ENCODE data around the gene MEGF9.

The MEGF9 gene

DNA sequence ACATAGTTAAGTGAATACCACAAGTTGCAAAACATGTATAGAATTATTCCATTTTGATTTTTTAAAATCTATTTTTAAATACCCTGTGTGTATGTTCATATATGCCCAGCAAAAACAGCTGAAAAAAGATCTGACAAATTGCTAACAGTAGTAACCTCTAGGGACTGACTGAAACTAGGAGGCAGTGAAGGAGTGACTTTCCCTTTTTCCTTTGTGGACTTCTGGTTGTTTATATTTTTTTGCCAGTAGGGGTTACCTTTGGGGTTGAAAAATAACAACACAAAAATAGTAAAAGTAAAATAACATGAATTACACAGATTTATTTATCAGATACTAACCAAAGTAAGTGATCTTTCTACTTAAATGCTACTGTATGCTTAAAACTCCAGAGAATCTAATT lies 2.9 kb downstream of the MEGF9 start:
- H3K27me3 ChIP-seq (ENCODE audit: insufficient read depth, poor library complexity, severe bottlenecking), result no peaks in the 10 kb centered on the region
- H3K4me3 ChIP-seq (replicated peaks; ENCODE audit: insufficient read depth, low read length), result peak overlapping the region; percentile 98
- H3K27ac ChIP-seq (replicated peaks), result peak overlapping the region; percentile 68
- no peak for DNase-seq (ENCODE audit: low read depth in 1 of 2, low spot score in 1 of 2)
- no peak for TF ChIP-seq POLR2AphosphoS5 (IDR thresholded peaks at IDR 0.05; ENCODE audit: low read depth)
- no peak for TF ChIP-seq GABPA (IDR thresholded peaks at IDR 0.05; ENCODE audit: low read depth)
- TF ChIP-seq SPI1 (IDR thresholded peaks at IDR 0.05; ENCODE audit: borderline replicate concordance, low read depth), result no peak
- TF ChIP-seq, protein P1, sequence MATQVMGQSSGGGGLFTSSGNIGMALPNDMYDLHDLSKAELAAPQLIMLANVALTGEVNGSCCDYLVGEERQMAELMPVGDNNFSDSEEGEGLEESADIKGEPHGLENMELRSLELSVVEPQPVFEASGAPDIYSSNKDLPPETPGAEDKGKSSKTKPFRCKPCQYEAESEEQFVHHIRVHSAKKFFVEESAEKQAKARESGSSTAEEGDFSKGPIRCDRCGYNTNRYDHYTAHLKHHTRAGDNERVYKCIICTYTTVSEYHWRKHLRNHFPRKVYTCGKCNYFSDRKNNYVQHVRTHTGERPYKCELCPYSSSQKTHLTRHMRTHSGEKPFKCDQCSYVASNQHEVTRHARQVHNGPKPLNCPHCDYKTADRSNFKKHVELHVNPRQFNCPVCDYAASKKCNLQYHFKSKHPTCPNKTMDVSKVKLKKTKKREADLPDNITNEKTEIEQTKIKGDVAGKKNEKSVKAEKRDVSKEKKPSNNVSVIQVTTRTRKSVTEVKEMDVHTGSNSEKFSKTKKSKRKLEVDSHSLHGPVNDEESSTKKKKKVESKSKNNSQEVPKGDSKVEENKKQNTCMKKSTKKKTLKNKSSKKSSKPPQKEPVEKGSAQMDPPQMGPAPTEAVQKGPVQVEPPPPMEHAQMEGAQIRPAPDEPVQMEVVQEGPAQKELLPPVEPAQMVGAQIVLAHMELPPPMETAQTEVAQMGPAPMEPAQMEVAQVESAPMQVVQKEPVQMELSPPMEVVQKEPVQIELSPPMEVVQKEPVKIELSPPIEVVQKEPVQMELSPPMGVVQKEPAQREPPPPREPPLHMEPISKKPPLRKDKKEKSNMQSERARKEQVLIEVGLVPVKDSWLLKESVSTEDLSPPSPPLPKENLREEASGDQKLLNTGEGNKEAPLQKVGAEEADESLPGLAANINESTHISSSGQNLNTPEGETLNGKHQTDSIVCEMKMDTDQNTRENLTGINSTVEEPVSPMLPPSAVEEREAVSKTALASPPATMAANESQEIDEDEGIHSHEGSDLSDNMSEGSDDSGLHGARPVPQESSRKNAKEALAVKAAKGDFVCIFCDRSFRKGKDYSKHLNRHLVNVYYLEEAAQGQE (IDR thresholded peaks at IDR 0.05; ENCODE audit: insufficient replicate concordance, low read depth), result no peak
- TF ChIP-seq, protein P2, sequence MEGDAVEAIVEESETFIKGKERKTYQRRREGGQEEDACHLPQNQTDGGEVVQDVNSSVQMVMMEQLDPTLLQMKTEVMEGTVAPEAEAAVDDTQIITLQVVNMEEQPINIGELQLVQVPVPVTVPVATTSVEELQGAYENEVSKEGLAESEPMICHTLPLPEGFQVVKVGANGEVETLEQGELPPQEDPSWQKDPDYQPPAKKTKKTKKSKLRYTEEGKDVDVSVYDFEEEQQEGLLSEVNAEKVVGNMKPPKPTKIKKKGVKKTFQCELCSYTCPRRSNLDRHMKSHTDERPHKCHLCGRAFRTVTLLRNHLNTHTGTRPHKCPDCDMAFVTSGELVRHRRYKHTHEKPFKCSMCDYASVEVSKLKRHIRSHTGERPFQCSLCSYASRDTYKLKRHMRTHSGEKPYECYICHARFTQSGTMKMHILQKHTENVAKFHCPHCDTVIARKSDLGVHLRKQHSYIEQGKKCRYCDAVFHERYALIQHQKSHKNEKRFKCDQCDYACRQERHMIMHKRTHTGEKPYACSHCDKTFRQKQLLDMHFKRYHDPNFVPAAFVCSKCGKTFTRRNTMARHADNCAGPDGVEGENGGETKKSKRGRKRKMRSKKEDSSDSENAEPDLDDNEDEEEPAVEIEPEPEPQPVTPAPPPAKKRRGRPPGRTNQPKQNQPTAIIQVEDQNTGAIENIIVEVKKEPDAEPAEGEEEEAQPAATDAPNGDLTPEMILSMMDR (IDR thresholded peaks at IDR 0.05; ENCODE audit: insufficient read depth, low read length), result no peak

DNA sequence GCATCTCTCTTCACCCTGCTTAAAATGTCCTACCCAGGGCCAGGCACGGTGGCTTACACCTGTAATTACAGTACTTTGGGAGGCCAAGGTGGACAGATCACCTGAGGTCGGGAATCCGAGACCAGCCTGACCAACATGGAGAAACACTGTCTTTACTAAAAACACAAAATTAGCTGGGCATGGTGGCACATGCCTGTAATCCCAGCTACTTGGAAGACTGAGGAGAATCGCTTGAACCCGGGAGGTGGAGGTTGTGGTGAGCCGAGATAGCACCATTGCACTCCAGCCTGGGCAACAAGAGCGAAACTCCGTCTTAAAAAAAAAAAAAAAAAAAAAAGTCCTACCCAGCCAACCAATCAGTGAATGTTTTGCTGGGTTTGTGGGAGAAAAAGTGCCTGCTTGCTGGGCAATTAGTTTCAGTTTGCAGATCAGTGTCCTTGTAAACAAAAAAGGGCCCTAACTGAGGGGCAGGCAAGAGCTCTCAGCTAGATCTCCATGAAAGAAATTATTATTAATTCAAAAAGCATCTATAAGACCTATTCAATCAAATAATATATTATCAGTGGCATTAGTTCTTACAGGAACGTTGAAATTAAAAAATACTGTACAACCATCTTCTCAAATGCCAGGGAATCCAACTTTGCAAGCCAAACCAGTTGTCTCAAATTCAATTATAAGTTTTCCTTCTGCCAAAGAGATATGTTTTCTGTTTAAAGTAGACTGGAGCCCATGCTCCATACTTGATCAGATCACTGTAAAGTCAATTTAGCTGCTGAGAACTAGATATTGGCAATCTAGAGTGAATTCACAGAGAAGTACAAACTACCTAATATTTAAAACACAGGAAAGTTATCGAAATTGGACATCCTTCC lies 3.9 kb downstream of the MEGF9 start:
- Histone ChIP-seq H3K27me3 (ENCODE audit: insufficient read depth, poor library complexity, severe bottlenecking) (no peaks in the 10 kb centered on the region), H3K4me3 (replicated peaks; ENCODE audit: insufficient read depth, low read length) (peak overlapping the region; percentile 98), H3K27ac (replicated peaks) (peak overlapping the region; percentile 50)
- peak in 1 of 2 experiments; percentile 60 for DNase-seq (ENCODE audit: low read depth in 1 of 2, low spot score in 1 of 2)
- TF ChIP-seq, protein P2 (IDR thresholded peaks at IDR 0.05; ENCODE audit: insufficient read depth, low read length), result no peak
- TF ChIP-seq, protein P1 (IDR thresholded peaks at IDR 0.05; ENCODE audit: insufficient replicate concordance, low read depth), result no peak
- TF ChIP-seq SPI1 (IDR thresholded peaks at IDR 0.05; ENCODE audit: borderline replicate concordance, low read depth) (no peak), GABPA (IDR thresholded peaks at IDR 0.05; ENCODE audit: low read depth) (no peak), POLR2AphosphoS5 (IDR thresholded peaks at IDR 0.05; ENCODE audit: low read depth) (no peak)

DNA sequence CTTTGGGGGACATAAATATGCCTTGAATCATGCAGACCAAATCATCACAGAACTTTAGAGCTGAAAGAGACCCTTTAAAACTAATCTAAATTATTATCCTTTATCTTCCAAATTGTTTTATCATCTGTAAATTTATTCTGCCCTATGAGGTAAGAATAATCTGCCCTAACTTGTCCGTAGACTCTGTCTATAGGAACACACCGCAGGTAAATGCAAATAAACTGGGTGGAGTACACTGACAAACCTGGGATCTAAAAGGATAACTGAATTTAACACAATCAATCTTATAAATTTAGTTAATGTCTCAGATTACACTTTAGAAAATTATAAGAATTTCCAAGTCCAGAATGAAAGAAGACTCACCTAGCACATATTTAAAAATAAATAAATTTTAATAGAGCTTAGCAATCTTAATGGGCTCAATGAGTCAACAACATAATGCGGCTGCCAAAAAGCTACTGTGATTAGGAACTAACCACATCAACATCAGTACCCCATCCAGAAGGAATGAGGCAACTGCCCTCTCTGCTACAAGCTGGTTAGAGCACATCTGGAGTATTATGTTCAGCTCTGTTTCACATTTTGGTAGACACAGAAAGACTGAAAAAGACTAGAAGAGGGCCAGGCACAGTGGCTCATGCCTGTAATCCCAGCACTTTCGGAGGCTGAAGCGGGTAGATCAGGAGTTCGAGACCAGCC lies 5.6 kb downstream of the MEGF9 start:
- Histone ChIP-seq H3K4me3 (replicated peaks; ENCODE audit: insufficient read depth, low read length) (no peak overlapping the region), H3K27me3 (ENCODE audit: insufficient read depth, poor library complexity, severe bottlenecking) (no peaks in the 10 kb centered on the region), H3K27ac (replicated peaks) (no peak overlapping the region)
- no peak for DNase-seq (ENCODE audit: low read depth in 1 of 2, low spot score in 1 of 2)
- TF ChIP-seq SPI1 (IDR thresholded peaks at IDR 0.05; ENCODE audit: borderline replicate concordance, low read depth), result no peak
- TF ChIP-seq, protein P2 (IDR thresholded peaks at IDR 0.05; ENCODE audit: insufficient read depth, low read length), result no peak

All from HL-60 (cell line).